ENCODE results near the gene GPER1.
A peak's percentile ranks its signal among the peaks of the same experiment; 100 is the strongest.
"Not testable (repeated sequence)": the region's sequence is repeated elsewhere in the genome, so short reads cannot be mapped to it uniquely, and the experiment has no call there.

The GPER1 gene

GRCh38 chr7:1087952-1088920 is at the start of gene GPER1:
TSS of gene GPER1 (plus strand) at chr7:1088113. CDS start at chr7:1091729, 3,616 bp downstream.
- no peaks in the 10 kb centered on the region for H3K9me3 ChIP-seq (ENCODE audit: low read length)
- H3K36me3 ChIP-seq (ENCODE audit: insufficient read depth, low read length), result peaks cover 4% of the 10 kb centered on the region
- H3K27ac ChIP-seq (ENCODE audit: low read depth, low read length), result peak within 1 kb of the TSS; percentile 48
- H3K27me3 ChIP-seq (ENCODE audit: control insufficient read depth in 1 of 2, insufficient read depth in 2 of 2, low read length in 2 of 2), result no peaks in the 10 kb centered on the region
- peak within 1 kb of the TSS; percentile 44 to 77 for H3K4me3 ChIP-seq (ENCODE audit: low read depth in 1 of 2, low read length in 2 of 2)
- peak within 1 kb of the TSS; percentile 12 for H3K9ac ChIP-seq (ENCODE audit: low read length)
- peaks cover 24% of the 10 kb centered on the region for H3K4me1 ChIP-seq (ENCODE audit: insufficient read depth, low read length)

- not testable (repeated sequence) for H3K9ac ChIP-seq (ENCODE audit: low read length); H3K4me3 ChIP-seq (ENCODE audit: low read depth in 1 of 2, low read length in 2 of 2); H3K27ac ChIP-seq (ENCODE audit: low read depth, low read length); H3K36me3 ChIP-seq (ENCODE audit: insufficient read depth, low read length); H3K27me3 ChIP-seq (ENCODE audit: control insufficient read depth in 1 of 2, insufficient read depth in 2 of 2, low read length in 2 of 2); H3K9me3 ChIP-seq (ENCODE audit: low read length)
- peaks cover 21% of the 10 kb centered on the region for H3K4me1 ChIP-seq (ENCODE audit: insufficient read depth, low read length)
These were observed 47.7 kb upstream of the GPER1 start for GRCh38 chr7:1040233-1040632.

- Histone ChIP-seq H3K4me1 (ENCODE audit: insufficient read depth, low read length) (peaks cover 24% of the 10 kb centered on the region), H3K9me3 (ENCODE audit: low read length) (no peaks in the 10 kb centered on the region), H3K36me3 (ENCODE audit: insufficient read depth, low read length) (no peaks in the 10 kb centered on the region), H3K27me3 (ENCODE audit: control insufficient read depth in 1 of 2, insufficient read depth in 2 of 2, low read length in 2 of 2) (no peaks in the 10 kb centered on the region), H3K4me3 (ENCODE audit: low read depth in 1 of 2, low read length in 2 of 2) (peak overlapping the region; percentile 8 to 47), H3K27ac (ENCODE audit: low read depth, low read length) (peak overlapping the region; percentile 14), H3K9ac (ENCODE audit: low read length) (no peak overlapping the region)
These were observed 47.1 kb upstream of the GPER1 start for GRCh38 chr7:1040790-1041189.

- Histone ChIP-seq H3K36me3 (ENCODE audit: insufficient read depth, low read length) (no peaks in the 10 kb centered on the region), H3K9me3 (ENCODE audit: low read length) (no peaks in the 10 kb centered on the region), H3K4me1 (ENCODE audit: insufficient read depth, low read length) (peaks cover 24% of the 10 kb centered on the region), H3K27ac (ENCODE audit: low read depth, low read length) (no peak overlapping the region), H3K9ac (ENCODE audit: low read length) (no peak overlapping the region), H3K4me3 (ENCODE audit: low read depth in 1 of 2, low read length in 2 of 2) (no peak overlapping the region), H3K27me3 (ENCODE audit: control insufficient read depth in 1 of 2, insufficient read depth in 2 of 2, low read length in 2 of 2) (no peaks in the 10 kb centered on the region)
These were observed 46.1 kb upstream of the GPER1 start for GRCh38 chr7:1041551-1042491.

GRCh38 chr7:1042492-1042833 is 45.5 kb upstream of the GPER1 start:
- Histone ChIP-seq H3K4me1 (ENCODE audit: insufficient read depth, low read length) (peaks cover 24% of the 10 kb centered on the region), H3K4me3 (ENCODE audit: low read depth in 1 of 2, low read length in 2 of 2) (no peak overlapping the region), H3K36me3 (ENCODE audit: insufficient read depth, low read length) (no peaks in the 10 kb centered on the region), H3K27ac (ENCODE audit: low read depth, low read length) (no peak overlapping the region), H3K9ac (ENCODE audit: low read length) (no peak overlapping the region), H3K27me3 (ENCODE audit: control insufficient read depth in 1 of 2, insufficient read depth in 2 of 2, low read length in 2 of 2) (no peaks in the 10 kb centered on the region), H3K9me3 (ENCODE audit: low read length) (no peaks in the 10 kb centered on the region)

- H3K4me3 ChIP-seq (ENCODE audit: low read depth in 1 of 2, low read length in 2 of 2), result peak overlapping the region; percentile 31 to 62
- H3K9ac ChIP-seq (ENCODE audit: low read length), result peak overlapping the region; percentile 47
- peaks cover 24% of the 10 kb centered on the region for H3K4me1 ChIP-seq (ENCODE audit: insufficient read depth, low read length)
- no peaks in the 10 kb centered on the region for H3K9me3 ChIP-seq (ENCODE audit: low read length)
- no peaks in the 10 kb centered on the region for H3K36me3 ChIP-seq (ENCODE audit: insufficient read depth, low read length)
- H3K27me3 ChIP-seq (ENCODE audit: control insufficient read depth in 1 of 2, insufficient read depth in 2 of 2, low read length in 2 of 2), result no peaks in the 10 kb centered on the region
- peak overlapping the region; percentile 89 for H3K27ac ChIP-seq (ENCODE audit: low read depth, low read length)
These were observed 44.2 kb upstream of the GPER1 start for GRCh38 chr7:1043552-1044188.

- Histone ChIP-seq H3K9me3 (ENCODE audit: low read length) (no peaks in the 10 kb centered on the region), H3K4me1 (ENCODE audit: insufficient read depth, low read length) (peaks cover 27% of the 10 kb centered on the region), H3K27ac (ENCODE audit: low read depth, low read length) (peak within 1 kb of the TSS; percentile 89), H3K36me3 (ENCODE audit: insufficient read depth, low read length) (no peaks in the 10 kb centered on the region), H3K27me3 (ENCODE audit: control insufficient read depth in 1 of 2, insufficient read depth in 2 of 2, low read length in 2 of 2) (no peaks in the 10 kb centered on the region), H3K4me3 (ENCODE audit: low read depth in 1 of 2, low read length in 2 of 2) (peak within 1 kb of the TSS; percentile 51 to 62), H3K9ac (ENCODE audit: low read length) (peak within 1 kb of the TSS; percentile 47)
These were observed 43.5 kb upstream of the GPER1 start, which contains the start of gene GPR146 for GRCh38 chr7:1044189-1045068. TSS of gene GPR146 (plus strand) at chr7:1044546. CDS start at chr7:1057516, 12,970 bp downstream.

- Histone ChIP-seq H3K36me3 (ENCODE audit: insufficient read depth, low read length) (no peaks in the 10 kb centered on the region), H3K9ac (ENCODE audit: low read length) (peak overlapping the region; percentile 42), H3K27me3 (ENCODE audit: control insufficient read depth in 1 of 2, insufficient read depth in 2 of 2, low read length in 2 of 2) (no peaks in the 10 kb centered on the region), H3K27ac (ENCODE audit: low read depth, low read length) (peak overlapping the region; percentile 73), H3K4me1 (ENCODE audit: insufficient read depth, low read length) (peaks cover 26% of the 10 kb centered on the region), H3K9me3 (ENCODE audit: low read length) (no peaks in the 10 kb centered on the region), H3K4me3 (ENCODE audit: low read depth in 1 of 2, low read length in 2 of 2) (peak overlapping the region in 1 of 2 donors; percentile 62)
These were observed 42.5 kb upstream of the GPER1 start for GRCh38 chr7:1045069-1046063.

GRCh38 chr7:1046722-1047679 is 40.9 kb upstream of the GPER1 start:
- Histone ChIP-seq H3K9me3 (ENCODE audit: low read length) (no peaks in the 10 kb centered on the region), H3K4me3 (ENCODE audit: low read depth in 1 of 2, low read length in 2 of 2) (no peak overlapping the region), H3K36me3 (ENCODE audit: insufficient read depth, low read length) (no peaks in the 10 kb centered on the region), H3K9ac (ENCODE audit: low read length) (no peak overlapping the region), H3K4me1 (ENCODE audit: insufficient read depth, low read length) (peaks cover 30% of the 10 kb centered on the region), H3K27ac (ENCODE audit: low read depth, low read length) (no peak overlapping the region), H3K27me3 (ENCODE audit: control insufficient read depth in 1 of 2, insufficient read depth in 2 of 2, low read length in 2 of 2) (no peaks in the 10 kb centered on the region)

Measured in muscle layer of colon (tissue), 2 donors.